ENCODE results near the gene HLA-E.
"Not testable (repeated sequence)": the region's sequence is repeated elsewhere in the genome, so short reads cannot be mapped to it uniquely, and the experiment has no call there.

Gene HLA-E

DNA sequence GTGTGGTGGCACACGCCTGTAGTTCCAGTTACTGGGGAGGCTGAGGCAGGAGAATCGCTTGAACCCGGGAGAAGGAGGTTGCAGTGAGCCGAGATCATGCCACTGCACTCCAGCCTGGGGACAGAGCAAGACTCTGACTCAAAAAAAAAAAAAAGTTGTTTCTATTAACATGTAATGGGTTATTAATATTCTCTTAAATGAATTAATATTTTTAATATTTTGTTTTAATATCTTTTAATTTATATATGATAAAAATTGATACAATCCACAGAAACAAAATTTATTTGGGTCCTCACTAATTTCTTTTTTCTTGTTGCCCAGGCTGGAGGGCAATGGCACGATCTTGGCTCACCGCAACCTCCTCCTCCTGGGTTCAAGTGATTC is 620 bp upstream of the HLA-E start:
- not testable (repeated sequence) for H3K27ac ChIP-seq (ENCODE audit: insufficient read depth in 1 of 2, low read depth in 1 of 2, low read length in 2 of 2, poor library complexity in 1 of 2, severe bottlenecking in 2 of 2); DNase-seq; H3K9me3 ChIP-seq (ENCODE audit: control extremely low read depth in 1 of 5, control insufficient read depth in 4 of 5, insufficient read depth in 2 of 5, low read depth in 1 of 5, low read length in 4 of 5); H3K27me3 ChIP-seq (replicated peaks in 2 of 5; ENCODE audit: control insufficient read depth in 4 of 5, insufficient read depth in 5 of 5, low read length in 4 of 5)
- Histone ChIP-seq H3K36me3 (ENCODE audit: control insufficient read depth in 4 of 4, insufficient read depth in 4 of 4, low read length in 3 of 4) (peaks cover 7 to 33% (median 25%) of the 10 kb centered on the region in 4 experiments), H3K4me1 (ENCODE audit: control extremely low read depth in 1 of 4, control insufficient read depth in 4 of 4, insufficient read depth in 4 of 4, low read length in 3 of 4) (peaks cover 13 to 40% (median 26%) of the 10 kb centered on the region in 4 experiments), H3K4me3 (ENCODE audit: control insufficient read depth in 1 of 7, extremely low read depth in 1 of 7, insufficient read depth in 4 of 7, low read depth in 2 of 7, low read length in 6 of 7) (peak overlapping the region in 6 of 7 experiments; percentile 95 to 100 (median 97))
- POLR2A ChIA-PET, result interaction anchor here (1.8 kb wide), 1 partner anchor 21 kb away, joined by 5 read pairs; no protein-coding TSS in a partner anchor
- WGBS (ENCODE audit: insufficient coverage), result 81% methylated on average over 2 of the region's 6 CpGs
- CTCF ChIA-PET, result interaction anchor here (3.6 to 10.6 kb wide), 2 partner anchors 44 to 59 kb away, joined by 25 to 259 read pairs; no protein-coding TSS in a partner anchor

DNA sequence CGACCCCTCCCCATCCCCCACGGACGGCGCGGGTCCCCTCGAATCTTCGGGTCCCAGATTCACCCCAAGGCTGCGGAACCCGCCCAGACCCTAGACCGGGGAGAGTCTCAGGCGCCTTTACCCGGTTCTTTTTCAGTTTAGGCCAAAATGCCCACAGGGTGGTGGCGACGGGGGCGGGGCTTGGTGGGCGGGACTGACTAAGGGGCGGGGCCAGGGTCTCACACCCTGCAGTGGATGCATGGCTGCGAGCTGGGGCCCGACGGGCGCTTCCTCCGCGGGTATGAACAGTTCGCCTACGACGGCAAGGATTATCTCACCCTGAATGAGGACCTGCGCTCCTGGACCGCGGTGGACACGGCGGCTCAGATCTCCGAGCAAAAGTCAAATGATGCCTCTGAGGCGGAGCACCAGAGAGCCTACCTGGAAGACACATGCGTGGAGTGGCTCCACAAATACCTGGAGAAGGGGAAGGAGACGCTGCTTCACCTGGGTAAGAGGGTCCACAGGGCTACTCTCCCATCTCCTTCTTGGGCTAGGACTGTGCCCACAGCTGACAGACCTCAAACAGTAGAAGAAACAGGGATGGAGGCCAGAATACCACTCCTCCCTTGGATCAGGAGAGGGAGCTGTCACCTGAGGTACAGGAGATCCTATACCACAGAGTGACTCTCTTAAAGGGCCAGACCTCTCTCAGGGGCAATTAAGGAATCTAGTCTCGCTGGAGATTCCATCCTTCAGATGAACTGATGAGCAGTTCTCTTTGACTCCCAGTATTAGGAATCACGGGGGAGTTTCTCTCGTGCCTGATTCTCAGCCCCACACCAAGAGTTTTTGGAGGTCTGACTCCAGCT is 942 bp downstream of the HLA-E start:
- H3K4me3 ChIP-seq (ENCODE audit: control insufficient read depth in 1 of 7, extremely low read depth in 1 of 7, insufficient read depth in 4 of 7, low read depth in 2 of 7, low read length in 6 of 7), result peak overlapping the region; percentile 95 to 100 (median 98)
- ChIA-PET CTCF (interaction anchor here (0.9 to 8.6 kb wide), 5 partner anchors 11 to 52 kb away, joined by 3 to 151 read pairs (median 62); no protein-coding TSS in a partner anchor), POLR2A (interaction anchor here (0.5 to 1.8 kb wide), 7 partner anchors 12 to 238 kb away, joined by 3 to 6 read pairs (median 3); no protein-coding TSS in a partner anchor)
- H3K27ac ChIP-seq (ENCODE audit: insufficient read depth in 1 of 2, low read depth in 1 of 2, low read length in 2 of 2, poor library complexity in 1 of 2, severe bottlenecking in 2 of 2), result peak overlapping the region; percentile 89 to 93
- peaks cover 10 to 48% (median 33%) of the 10 kb centered on the region in 4 experiments for H3K4me1 ChIP-seq (ENCODE audit: control extremely low read depth in 1 of 4, control insufficient read depth in 4 of 4, insufficient read depth in 4 of 4, low read length in 3 of 4)
- H3K36me3 ChIP-seq (ENCODE audit: control insufficient read depth in 4 of 4, insufficient read depth in 4 of 4, low read length in 3 of 4), result peaks cover 7 to 40% (median 28%) of the 10 kb centered on the region in 4 experiments
- no peaks in the 10 kb centered on the region for H3K9me3 ChIP-seq (ENCODE audit: control extremely low read depth in 1 of 5, control insufficient read depth in 4 of 5, insufficient read depth in 2 of 5, low read depth in 1 of 5, low read length in 4 of 5)
- 4% methylated on average over 26 of the region's 38 CpGs for WGBS (ENCODE audit: insufficient coverage)
- peak; percentile 60 to 78 (median 77) for DNase-seq
- no peaks in the 10 kb centered on the region for H3K27me3 ChIP-seq (replicated peaks in 2 of 5; ENCODE audit: control insufficient read depth in 4 of 5, insufficient read depth in 5 of 5, low read length in 4 of 5)

DNA sequence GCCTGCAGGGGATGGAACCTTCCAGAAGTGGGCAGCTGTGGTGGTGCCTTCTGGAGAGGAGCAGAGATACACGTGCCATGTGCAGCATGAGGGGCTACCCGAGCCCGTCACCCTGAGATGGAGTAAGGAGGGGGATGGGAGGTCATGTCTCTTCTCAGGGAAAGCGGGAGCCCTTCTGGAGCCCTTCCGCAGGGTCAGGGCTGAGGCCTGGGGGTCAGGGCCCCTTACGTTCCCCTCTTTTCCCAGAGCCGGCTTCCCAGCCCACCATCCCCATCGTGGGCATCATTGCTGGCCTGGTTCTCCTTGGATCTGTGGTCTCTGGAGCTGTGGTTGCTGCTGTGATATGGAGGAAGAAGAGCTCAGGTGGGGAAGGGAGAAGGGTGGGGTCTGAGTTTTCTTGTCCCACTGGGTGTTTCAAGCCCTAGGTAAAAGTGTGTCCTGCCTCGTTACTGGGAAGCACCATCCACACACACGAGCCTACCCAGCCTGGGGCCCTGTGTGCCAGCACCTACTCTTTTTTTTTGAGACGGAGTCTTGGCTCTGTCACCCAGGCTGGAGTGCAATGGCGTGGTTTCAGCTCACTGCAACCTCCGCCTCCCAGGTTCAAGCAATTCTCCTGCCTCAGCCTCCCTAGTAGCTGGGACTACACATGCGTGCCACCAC is 2.1 kb downstream of the HLA-E start:
- Histone ChIP-seq H3K27ac (ENCODE audit: insufficient read depth in 1 of 2, low read depth in 1 of 2, low read length in 2 of 2, poor library complexity in 1 of 2, severe bottlenecking in 2 of 2) (peak overlapping the region in 1 of 2 experiments; percentile 50), H3K36me3 (ENCODE audit: control insufficient read depth in 4 of 4, insufficient read depth in 4 of 4, low read length in 3 of 4) (peaks cover 7 to 40% (median 28%) of the 10 kb centered on the region in 4 experiments), H3K4me1 (ENCODE audit: control extremely low read depth in 1 of 4, control insufficient read depth in 4 of 4, insufficient read depth in 4 of 4, low read length in 3 of 4) (peaks cover 12 to 60% (median 41%) of the 10 kb centered on the region in 4 experiments), H3K4me3 (ENCODE audit: control insufficient read depth in 1 of 7, extremely low read depth in 1 of 7, insufficient read depth in 4 of 7, low read depth in 2 of 7, low read length in 6 of 7) (peak overlapping the region; percentile 11 to 100 (median 96))
- H3K9me3 ChIP-seq (ENCODE audit: control extremely low read depth in 1 of 5, control insufficient read depth in 4 of 5, insufficient read depth in 2 of 5, low read depth in 1 of 5, low read length in 4 of 5); H3K27me3 ChIP-seq (replicated peaks in 2 of 5; ENCODE audit: control insufficient read depth in 4 of 5, insufficient read depth in 5 of 5, low read length in 4 of 5); DNase-seq: not testable (repeated sequence)
- WGBS (ENCODE audit: insufficient coverage), result 72% methylated on average over 7 of the region's 14 CpGs
- CTCF ChIA-PET, result interaction anchor here (1.2 to 8.6 kb wide), 5 partner anchors 10 to 107 kb away, joined by 4 to 151 read pairs (median 62); no protein-coding TSS in a partner anchor
- POLR2A ChIA-PET, result interaction anchor here (0.7 to 3.9 kb wide), 4 partner anchors 25 to 51 kb away, joined by 3 to 12 read pairs (median 4); no protein-coding TSS in a partner anchor

DNA sequence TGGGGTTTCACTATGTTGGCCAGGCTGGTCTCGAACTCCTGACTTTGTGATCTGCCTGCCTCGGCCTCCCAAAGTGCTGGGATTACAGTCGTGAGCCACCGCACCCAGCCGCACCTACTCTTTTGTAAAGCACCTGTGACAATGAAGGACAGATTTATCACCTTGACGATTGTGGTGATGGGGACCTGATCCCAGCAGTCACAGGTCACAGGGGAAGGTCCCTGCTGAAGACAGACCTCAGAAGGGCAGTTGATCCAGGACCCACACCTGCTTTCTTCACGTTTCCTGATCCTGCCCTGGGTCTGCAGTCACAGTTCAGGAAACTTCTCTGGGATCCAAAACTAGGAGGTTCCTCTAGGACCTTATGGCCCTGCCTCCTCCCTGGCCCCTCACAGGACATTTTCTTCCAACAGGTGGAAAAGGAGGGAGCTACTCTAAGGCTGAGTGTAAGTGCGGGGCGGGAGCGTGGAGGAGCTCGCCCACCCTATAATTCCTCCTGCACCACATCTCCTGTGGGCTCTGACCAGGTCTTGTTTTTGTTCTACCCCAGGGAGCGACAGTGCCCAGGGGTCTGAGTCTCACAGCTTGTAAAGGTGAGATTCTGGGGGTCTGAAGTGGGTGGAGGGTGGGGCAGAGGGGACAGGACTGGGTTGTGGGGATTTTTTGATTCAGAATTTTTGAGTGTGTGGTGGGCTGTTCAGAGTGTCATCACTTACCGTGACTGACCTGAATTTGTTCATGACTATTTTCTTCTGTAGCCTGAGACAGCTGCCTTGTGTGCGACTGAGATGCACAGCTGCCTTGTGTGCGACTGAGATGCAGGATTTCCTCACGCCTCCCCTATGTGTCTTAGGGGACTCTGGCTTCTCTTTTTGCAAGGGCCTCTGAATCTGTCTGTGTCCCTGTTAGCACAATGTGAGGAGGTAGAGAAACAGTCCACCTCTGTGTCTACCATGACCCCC is 3.0 kb downstream of the HLA-E start:
- H3K9me3 ChIP-seq (ENCODE audit: control extremely low read depth in 1 of 5, control insufficient read depth in 4 of 5, insufficient read depth in 2 of 5, low read depth in 1 of 5, low read length in 4 of 5), result no peaks in the 10 kb centered on the region
- H3K4me1 ChIP-seq (ENCODE audit: control extremely low read depth in 1 of 4, control insufficient read depth in 4 of 4, insufficient read depth in 4 of 4, low read length in 3 of 4), result peaks cover 15 to 65% (median 47%) of the 10 kb centered on the region in 4 experiments
- 71% methylated on average over 14 of the region's 16 CpGs for WGBS (ENCODE audit: insufficient coverage)
- ChIA-PET POLR2A (interaction anchor here (1.2 to 3.9 kb wide), 3 partner anchors 24 to 59 kb away, joined by 3 to 12 read pairs (median 4); no protein-coding TSS in a partner anchor), CTCF (interaction anchor here (0.9 to 8.6 kb wide), 9 partner anchors 8 to 106 kb away, joined by 3 to 151 read pairs (median 14); no protein-coding TSS in a partner anchor)
- no peaks in the 10 kb centered on the region for H3K27me3 ChIP-seq (replicated peaks in 2 of 5; ENCODE audit: control insufficient read depth in 4 of 5, insufficient read depth in 5 of 5, low read length in 4 of 5)
- H3K4me3 ChIP-seq (ENCODE audit: control insufficient read depth in 1 of 7, extremely low read depth in 1 of 7, insufficient read depth in 4 of 7, low read depth in 2 of 7, low read length in 6 of 7), result peak overlapping the region in 5 of 7 experiments; percentile 9 to 100 (median 68)
- H3K36me3 ChIP-seq (ENCODE audit: control insufficient read depth in 4 of 4, insufficient read depth in 4 of 4, low read length in 3 of 4), result peaks cover 7 to 40% (median 28%) of the 10 kb centered on the region in 4 experiments
- no peak for DNase-seq
- H3K27ac ChIP-seq (ENCODE audit: insufficient read depth in 1 of 2, low read depth in 1 of 2, low read length in 2 of 2, poor library complexity in 1 of 2, severe bottlenecking in 2 of 2), result peak overlapping the region in 1 of 2 experiments; percentile 50

DNA sequence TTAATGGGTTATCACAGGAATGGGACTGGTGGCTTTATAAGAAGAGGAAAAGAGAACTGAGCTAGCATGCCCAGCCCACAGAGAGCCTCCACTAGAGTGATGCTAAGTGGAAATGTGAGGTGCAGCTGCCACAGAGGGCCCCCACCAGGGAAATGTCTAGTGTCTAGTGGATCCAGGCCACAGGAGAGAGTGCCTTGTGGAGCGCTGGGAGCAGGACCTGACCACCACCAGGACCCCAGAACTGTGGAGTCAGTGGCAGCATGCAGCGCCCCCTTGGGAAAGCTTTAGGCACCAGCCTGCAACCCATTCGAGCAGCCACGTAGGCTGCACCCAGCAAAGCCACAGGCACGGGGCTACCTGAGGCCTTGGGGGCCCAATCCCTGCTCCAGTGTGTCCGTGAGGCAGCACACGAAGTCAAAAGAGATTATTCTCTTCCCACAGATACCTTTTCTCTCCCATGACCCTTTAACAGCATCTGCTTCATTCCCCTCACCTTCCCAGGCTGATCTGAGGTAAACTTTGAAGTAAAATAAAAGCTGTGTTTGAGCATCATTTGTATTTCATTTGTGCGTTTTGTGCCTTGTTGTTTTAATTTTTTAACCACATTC is 4.4 kb downstream of the HLA-E start:
- Histone ChIP-seq H3K27ac (ENCODE audit: insufficient read depth in 1 of 2, low read depth in 1 of 2, low read length in 2 of 2, poor library complexity in 1 of 2, severe bottlenecking in 2 of 2) (no peak overlapping the region), H3K36me3 (ENCODE audit: control insufficient read depth in 4 of 4, insufficient read depth in 4 of 4, low read length in 3 of 4) (peaks cover 7 to 40% (median 28%) of the 10 kb centered on the region in 4 experiments), H3K4me1 (ENCODE audit: control extremely low read depth in 1 of 4, control insufficient read depth in 4 of 4, insufficient read depth in 4 of 4, low read length in 3 of 4) (peaks cover 11 to 71% (median 47%) of the 10 kb centered on the region in 4 experiments), H3K27me3 (replicated peaks in 2 of 5; ENCODE audit: control insufficient read depth in 4 of 5, insufficient read depth in 5 of 5, low read length in 4 of 5) (no peaks in the 10 kb centered on the region), H3K4me3 (ENCODE audit: control insufficient read depth in 1 of 7, extremely low read depth in 1 of 7, insufficient read depth in 4 of 7, low read depth in 2 of 7, low read length in 6 of 7) (peak overlapping the region in 2 of 7 experiments; percentile 19 to 23), H3K9me3 (ENCODE audit: control extremely low read depth in 1 of 5, control insufficient read depth in 4 of 5, insufficient read depth in 2 of 5, low read depth in 1 of 5, low read length in 4 of 5) (no peaks in the 10 kb centered on the region)
- 85% methylated on average over 5 of the region's 8 CpGs for WGBS (ENCODE audit: insufficient coverage)
- peak in 2 of 3 donors; percentile 48 to 57 for DNase-seq
- POLR2A ChIA-PET, result interaction anchor here (0.7 to 3.9 kb wide), 9 partner anchors 15 to 57 kb away, joined by 3 to 15 read pairs (median 5); no protein-coding TSS in a partner anchor
- CTCF ChIA-PET, result interaction anchor here (0.8 to 8.6 kb wide), 15 partner anchors 10 to 104 kb away, joined by 3 to 151 read pairs (median 6); partner anchors contain the start of gene PRR3

All from common myeloid progenitor, CD34-positive (primary cell).